Activated CD4-positive, CD25-positive, alpha-beta regulatory T cell treated with anti-CD3 and anti-CD28 coated beads, Interleukin-2, amount 50 U/mL, for 24 hours (primary cell): Measurements from ENCODE around the gene LAG3.

Experiments
- ATAC-seq, 2 donors: fragments of 150-1000 bp; cut with Tn5 transposase; one replicate each; pipeline ENCODE4 v1.10.0; 2021; ENCODE audit warnings: mild to moderate bottlenecking in 1 of 2, moderate library complexity in 1 of 2

LAG3 gene

DNA sequence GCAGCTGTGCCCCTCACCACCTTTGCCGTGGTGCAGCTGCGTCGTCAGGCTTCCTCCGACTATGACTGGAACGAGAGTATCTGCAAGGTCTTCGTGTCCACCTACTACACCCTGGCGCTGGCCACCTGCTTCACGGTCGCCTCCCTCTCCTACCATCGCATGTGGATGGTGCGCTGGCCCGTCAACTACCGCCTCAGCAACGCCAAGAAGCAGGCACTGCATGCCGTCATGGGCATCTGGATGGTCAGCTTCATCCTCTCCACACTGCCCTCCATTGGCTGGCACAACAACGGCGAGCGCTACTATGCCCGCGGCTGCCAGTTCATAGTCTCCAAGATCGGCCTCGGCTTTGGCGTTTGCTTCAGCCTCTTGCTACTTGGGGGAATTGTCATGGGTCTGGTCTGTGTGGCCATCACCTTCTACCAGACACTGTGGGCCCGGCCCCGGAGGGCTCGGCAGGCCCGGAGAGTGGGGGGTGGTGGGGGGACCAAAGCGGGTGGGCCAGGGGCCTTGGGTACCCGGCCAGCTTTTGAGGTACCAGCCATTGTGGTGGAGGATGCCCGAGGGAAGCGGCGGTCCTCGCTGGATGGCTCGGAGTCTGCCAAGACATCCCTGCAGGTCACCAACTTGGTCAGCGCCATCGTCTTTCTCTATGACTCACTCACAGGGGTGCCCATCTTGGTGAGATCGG lies 51.9 kb downstream of the LAG3 start:
- no peak for ATAC-seq

DNA sequence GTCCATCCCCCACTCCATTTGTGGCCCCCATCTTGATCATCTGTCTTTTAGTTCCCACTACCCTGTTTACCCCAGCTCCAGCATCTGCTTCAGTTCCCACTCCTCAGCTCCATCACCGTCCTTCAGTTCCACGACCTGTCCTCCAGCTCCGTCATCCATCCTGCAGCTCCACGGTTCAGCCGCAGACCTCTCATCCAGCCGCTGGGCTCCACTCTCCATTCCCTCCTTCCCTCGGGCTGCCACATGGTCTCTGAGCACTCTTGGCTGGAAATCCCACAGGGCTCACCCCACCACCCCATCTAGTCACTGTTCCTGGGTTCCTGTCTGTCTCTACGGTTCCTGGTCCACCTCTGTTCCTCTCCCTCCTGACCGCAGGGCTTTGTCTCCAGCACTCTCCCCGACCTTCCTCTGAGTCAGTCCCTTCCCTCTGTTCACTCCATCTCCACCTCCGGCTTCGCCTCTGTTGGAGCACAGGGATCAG lies 52.6 kb downstream of the LAG3 start:
- no peak for ATAC-seq

DNA sequence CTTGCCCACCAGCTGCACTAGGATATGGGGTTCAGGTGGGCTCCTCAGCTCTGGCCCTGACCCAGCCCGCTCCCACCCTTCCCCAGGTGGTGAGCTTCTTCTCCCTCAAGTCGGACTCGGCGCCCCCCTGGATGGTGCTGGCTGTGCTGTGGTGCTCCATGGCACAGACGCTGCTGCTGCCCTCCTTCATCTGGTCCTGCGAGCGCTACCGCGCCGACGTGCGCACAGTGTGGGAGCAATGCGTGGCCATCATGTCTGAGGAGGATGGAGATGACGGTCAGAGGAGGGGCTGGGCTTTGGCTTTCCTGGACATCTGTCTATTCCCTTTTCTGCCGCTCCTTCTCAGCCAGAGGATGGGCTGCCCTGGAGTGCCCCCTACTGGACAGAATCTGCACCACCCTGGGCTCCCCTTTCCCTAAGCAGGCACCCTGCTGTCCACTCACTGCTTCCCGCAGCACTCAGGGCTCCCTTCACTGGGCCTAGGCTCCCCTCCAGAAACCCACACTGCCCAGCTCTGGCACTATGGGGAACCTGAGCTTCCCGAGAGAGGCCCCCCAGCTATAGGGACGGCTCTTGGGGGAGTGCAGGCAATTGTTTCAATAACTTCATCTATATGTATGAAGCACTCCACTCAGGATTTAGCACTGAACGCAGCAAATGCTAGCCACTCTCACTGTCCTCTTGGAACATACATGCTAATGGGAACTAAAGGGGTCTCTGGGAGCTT lies 53.2 kb downstream of the LAG3 start:
- ATAC-seq: peak; percentile 63 to 69

DNA sequence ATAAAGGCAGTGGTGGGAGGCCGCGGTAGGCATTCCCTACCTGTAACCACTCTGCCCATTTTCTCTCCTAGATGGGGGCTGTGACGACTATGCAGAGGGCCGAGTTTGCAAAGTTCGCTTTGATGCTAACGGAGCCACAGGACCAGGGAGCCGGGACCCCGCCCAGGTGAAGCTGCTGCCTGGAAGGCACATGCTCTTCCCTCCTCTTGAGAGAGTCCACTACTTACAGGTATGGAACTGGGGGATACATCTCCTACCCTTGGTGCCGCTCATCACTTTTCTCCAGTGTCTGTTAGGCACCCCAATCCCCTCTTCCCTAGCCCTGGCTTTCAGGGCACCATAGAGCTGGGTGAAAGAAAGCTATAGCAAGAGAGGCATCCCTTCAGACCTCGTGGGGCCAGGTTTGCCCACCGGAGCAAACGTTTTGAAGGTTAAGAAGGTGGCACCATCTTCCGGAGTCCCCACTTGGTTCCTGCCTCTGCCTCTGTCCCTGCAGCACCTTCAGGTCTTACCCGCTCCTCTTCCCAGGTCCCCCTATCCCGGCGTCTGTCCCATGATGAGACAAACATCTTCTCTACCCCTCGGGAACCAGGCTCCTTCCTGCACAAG lies 53.9 kb downstream of the LAG3 start:
- no peak for ATAC-seq

DNA sequence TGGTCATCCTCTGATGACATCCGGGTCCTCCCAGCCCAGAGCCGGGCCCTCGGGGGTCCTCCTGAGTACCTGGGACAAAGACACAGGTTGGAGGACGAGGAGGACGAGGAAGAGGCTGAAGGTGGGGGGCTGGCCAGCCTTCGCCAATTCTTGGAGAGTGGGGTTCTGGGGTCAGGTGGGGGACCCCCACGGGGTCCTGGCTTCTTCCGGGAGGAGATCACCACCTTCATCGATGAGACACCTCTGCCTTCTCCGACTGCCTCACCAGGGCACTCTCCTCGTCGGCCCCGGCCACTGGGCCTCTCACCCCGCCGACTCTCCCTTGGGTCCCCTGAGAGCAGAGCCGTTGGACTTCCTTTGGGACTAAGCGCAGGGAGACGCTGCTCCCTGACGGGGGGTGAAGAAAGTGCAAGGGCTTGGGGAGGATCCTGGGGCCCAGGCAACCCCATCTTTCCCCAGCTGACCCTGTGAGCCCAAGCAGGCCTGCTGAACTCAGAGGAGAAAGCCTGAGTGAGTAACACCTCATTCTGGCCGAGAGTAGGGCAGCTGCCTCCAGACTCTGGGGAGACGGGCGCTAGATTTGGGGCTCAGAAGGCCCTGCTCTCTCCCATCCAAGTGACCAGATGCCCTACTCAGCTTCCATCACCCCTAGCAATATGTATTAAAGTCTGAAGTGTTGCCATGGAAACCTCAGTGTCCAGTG lies 54.6 kb downstream of the LAG3 start:
- ATAC-seq: no peak

DNA sequence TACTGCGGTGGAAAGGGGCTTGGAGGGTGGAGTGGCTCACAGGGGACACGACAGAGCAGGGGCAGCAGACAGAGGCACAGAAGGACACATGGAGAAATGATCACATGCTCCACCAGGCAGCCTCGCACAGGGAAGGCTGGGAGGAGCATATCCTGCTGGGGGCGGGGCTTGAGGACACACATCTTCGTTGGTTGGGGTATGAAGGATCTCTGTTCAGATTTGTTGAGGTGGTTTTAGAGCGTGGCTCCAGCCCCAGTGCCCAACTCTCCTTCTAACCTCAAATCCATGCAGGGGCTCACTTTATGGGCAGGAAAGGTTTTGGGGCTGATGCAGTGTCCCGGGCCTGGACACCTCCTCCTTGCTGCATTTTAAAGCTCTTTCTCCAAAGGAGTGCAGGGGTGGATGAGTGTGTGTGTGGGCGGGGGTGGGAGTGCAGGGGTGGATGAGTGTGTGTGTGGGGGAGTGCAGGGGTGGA lies 55.2 kb downstream of the LAG3 start:
- ATAC-seq: no peak
